GM18858 (cell line): Measurements from ENCODE around the gene FAM50B.

Experiments used
- ATAC-seq: cut with Tn5 transposase; IDR thresholded peaks from one replicate; pipeline ENCODE4 v1.9.1; 2021; ENCODE audit not compliant: unreplicated experiment

Gene FAM50B

GRCh38 chr6:3819161-3820110, 29.7 kb upstream of the FAM50B start:
- ATAC-seq, result no peak

- no peak for ATAC-seq
Observed at GRCh38 chr6:3820563-3820962, 28.6 kb upstream of the FAM50B start.

GRCh38 chr6:3822747-3823445, 26.3 kb upstream of the FAM50B start:
- ATAC-seq, result no peak

- no peak for ATAC-seq
Observed at GRCh38 chr6:3823671-3824070, 25.5 kb upstream of the FAM50B start.

- no peak for ATAC-seq
Observed at GRCh38 chr6:3825331-3825831, 23.8 kb upstream of the FAM50B start.

GRCh38 chr6:3825851-3826581, 23.2 kb upstream of the FAM50B start:
- ATAC-seq, result no peak

GRCh38 chr6:3829285-3829684, 19.9 kb upstream of the FAM50B start:
- no peak for ATAC-seq

GRCh38 chr6:3830806-3831205, 18.4 kb upstream of the FAM50B start:
- no peak for ATAC-seq

GRCh38 chr6:3831761-3832530, 17.2 kb upstream of the FAM50B start:
- no peak for ATAC-seq

- no peak for ATAC-seq
Observed at GRCh38 chr6:3835055-3835731, 14.0 kb upstream of the FAM50B start.

GRCh38 chr6:3835785-3836184, 13.4 kb upstream of the FAM50B start:
- no peak for ATAC-seq

GRCh38 chr6:3836566-3836965, 12.6 kb upstream of the FAM50B start:
- ATAC-seq, result no peak

- ATAC-seq, result no peak
Observed at GRCh38 chr6:3837781-3838180, 11.4 kb upstream of the FAM50B start.

- no peak for ATAC-seq
Observed at GRCh38 chr6:3838992-3839867, 9.9 kb upstream of the FAM50B start.

GRCh38 chr6:3841066-3841454, 8.1 kb upstream of the FAM50B start:
- ATAC-seq, result no peak

GRCh38 chr6:3841711-3842565, 7.2 kb upstream of the FAM50B start:
- no peak for ATAC-seq

- ATAC-seq, result no peak
Observed at GRCh38 chr6:3843379-3844096, 5.6 kb upstream of the FAM50B start.

- ATAC-seq, result no peak
Observed at GRCh38 chr6:3844097-3844463, 5.1 kb upstream of the FAM50B start.
